ENCODE measurements around the gene CDCA3.

The CDCA3 gene

GRCh38 chr12:6828781-6829535, 22.1 kb downstream of the CDCA3 start:
- H3K27ac ChIP-seq (replicated peaks; ENCODE audit: low read length): peak overlapping the region; percentile 66
- DNase-seq (ENCODE audit: low spot score): no peak

GRCh38 chr12:6827982-6828780, 22.9 kb downstream of the CDCA3 start, which contains the start of gene P3H3:
P3H3 (plus strand) TSS chr12:6828407; CDS start chr12:6828441, 34 bp downstream.
- peak within 1 kb of the TSS; percentile 82 for H2BK12ac ChIP-seq (ENCODE audit: low read length)
- peak within 1 kb of the TSS; percentile 89 for H4K91ac ChIP-seq (ENCODE audit: low read depth, low read length, poor library complexity)
- H3K36me3 ChIP-seq (replicated peaks in 1 of 2; ENCODE audit: control insufficient read depth in 2 of 2, insufficient read depth in 2 of 2, low read length in 2 of 2): peaks cover 29 to 31% of the 10 kb centered on the region in 2 donors
- H3K4me1 ChIP-seq (ENCODE audit: control insufficient read depth in 2 of 2, insufficient read depth in 1 of 2, low read depth in 1 of 2, low read length in 2 of 2): peaks cover 16 to 22% of the 10 kb centered on the region in 2 donors
- H3K27me3 ChIP-seq (ENCODE audit: control insufficient read depth in 3 of 3, insufficient read depth in 3 of 3, low read depth in 1 of 3, low read length in 3 of 3): no peaks in the 10 kb centered on the region
- peak within 1 kb of the TSS; percentile 99 for H2AK5ac ChIP-seq (ENCODE audit: low read depth, low read length)
- H3K14ac ChIP-seq (ENCODE audit: low read length): peak within 1 kb of the TSS; percentile 99
- peaks cover 0 to 3% of the 10 kb centered on the region in 2 donors for H3K9me3 ChIP-seq (replicated peaks in 1 of 2; ENCODE audit: control insufficient read depth in 2 of 2, insufficient read depth in 1 of 2, low read depth in 1 of 2, low read length in 2 of 2)
- H3K4ac ChIP-seq (ENCODE audit: low read length): peak within 1 kb of the TSS; percentile 94
- no CpG with 5 or more reads among the region's 60 CpGs for WGBS, 2 donors (ENCODE audit: extremely low coverage in 2 of 2, insufficient read length in 2 of 2, insufficient replicate concordance in 1 of 2)
- no peak for DNase-seq (ENCODE audit: low spot score)
- peak within 1 kb of the TSS; percentile 61 for H2AFZ ChIP-seq (ENCODE audit: low read length)
- peak within 1 kb of the TSS; percentile 95 for H3K18ac ChIP-seq (ENCODE audit: low read length)
- peak within 1 kb of the TSS; percentile 77 for H3K4me2 ChIP-seq (ENCODE audit: insufficient read depth, low read length, poor library complexity, severe bottlenecking)
- peak within 1 kb of the TSS; percentile 87 to 99 for H3K4me3 ChIP-seq (ENCODE audit: low read length in 2 of 2)
- H2BK120ac ChIP-seq (ENCODE audit: low read depth, low read length): peak within 1 kb of the TSS; percentile 89
- peak within 1 kb of the TSS; percentile 98 for H3K9ac ChIP-seq (ENCODE audit: low read depth, low read length, poor library complexity)
- peak within 1 kb of the TSS; percentile 91 for H3K27ac ChIP-seq (replicated peaks; ENCODE audit: low read length)
- H2BK15ac ChIP-seq (ENCODE audit: low read length): peak within 1 kb of the TSS; percentile 82
- H4K8ac ChIP-seq (ENCODE audit: low read depth, low read length): peak within 1 kb of the TSS; percentile 48
- H3K79me1 ChIP-seq (ENCODE audit: low read depth, low read length): peaks cover 36% of the 10 kb centered on the region
- H2BK5ac ChIP-seq (ENCODE audit: low read length): peak within 1 kb of the TSS; percentile 83
- H3K23ac ChIP-seq (ENCODE audit: low read depth, low read length, poor library complexity): peak within 1 kb of the TSS; percentile 98

More at GRCh38 chr12:6828781-6829535, 22.1 kb downstream of the CDCA3 start:
- peak overlapping the region; percentile 48 for H4K8ac ChIP-seq (ENCODE audit: low read depth, low read length)
- peak overlapping the region; percentile 89 for H2BK120ac ChIP-seq (ENCODE audit: low read depth, low read length)
- peak overlapping the region; percentile 83 for H2BK5ac ChIP-seq (ENCODE audit: low read length)
- peaks cover 0 to 1% of the 10 kb centered on the region in 2 donors for H3K9me3 ChIP-seq (replicated peaks in 1 of 2; ENCODE audit: control insufficient read depth in 2 of 2, insufficient read depth in 1 of 2, low read depth in 1 of 2, low read length in 2 of 2)
- peak overlapping the region; percentile 61 for H2AFZ ChIP-seq (ENCODE audit: low read length)
- peak overlapping the region; percentile 85 for H3K14ac ChIP-seq (ENCODE audit: low read length)
- H2BK12ac ChIP-seq (ENCODE audit: low read length): peak overlapping the region; percentile 82
- H3K27me3 ChIP-seq (ENCODE audit: control insufficient read depth in 3 of 3, insufficient read depth in 3 of 3, low read depth in 1 of 3, low read length in 3 of 3): no peaks in the 10 kb centered on the region
- peak overlapping the region; percentile 94 for H3K4ac ChIP-seq (ENCODE audit: low read length)
- H3K4me1 ChIP-seq (ENCODE audit: control insufficient read depth in 2 of 2, insufficient read depth in 1 of 2, low read depth in 1 of 2, low read length in 2 of 2): peaks cover 16 to 17% of the 10 kb centered on the region in 2 donors
- H2BK15ac ChIP-seq (ENCODE audit: low read length): peak overlapping the region; percentile 45
- H3K4me2 ChIP-seq (ENCODE audit: insufficient read depth, low read length, poor library complexity, severe bottlenecking): peak overlapping the region; percentile 77
- H3K18ac ChIP-seq (ENCODE audit: low read length): peak overlapping the region; percentile 95
- peak overlapping the region; percentile 89 for H4K91ac ChIP-seq (ENCODE audit: low read depth, low read length, poor library complexity)
- H2AK5ac ChIP-seq (ENCODE audit: low read depth, low read length): peak overlapping the region; percentile 99
- H3K4me3 ChIP-seq (ENCODE audit: low read length in 2 of 2): peak overlapping the region; percentile 87 to 99
- peaks cover 35% of the 10 kb centered on the region for H3K79me1 ChIP-seq (ENCODE audit: low read depth, low read length)
- WGBS, 2 donors (ENCODE audit: extremely low coverage in 2 of 2, insufficient read length in 2 of 2, insufficient replicate concordance in 1 of 2): no CpG with 5 or more reads among the region's 71 CpGs
- H3K36me3 ChIP-seq (replicated peaks in 1 of 2; ENCODE audit: control insufficient read depth in 2 of 2, insufficient read depth in 2 of 2, low read length in 2 of 2): peaks cover 35 to 39% of the 10 kb centered on the region in 2 donors
- peak overlapping the region; percentile 98 for H3K23ac ChIP-seq (ENCODE audit: low read depth, low read length, poor library complexity)
- H3K9ac ChIP-seq (ENCODE audit: low read depth, low read length, poor library complexity): peak overlapping the region; percentile 98

GRCh38 chr12:6827437-6827911, 23.6 kb downstream of the CDCA3 start:
- peak; percentile 83 for DNase-seq (ENCODE audit: low spot score)
- peak overlapping the region; percentile 82 for H2BK15ac ChIP-seq (ENCODE audit: low read length)
- H3K4me1 ChIP-seq (ENCODE audit: control insufficient read depth in 2 of 2, insufficient read depth in 1 of 2, low read depth in 1 of 2, low read length in 2 of 2): peaks cover 16 to 28% of the 10 kb centered on the region in 2 donors
- H2BK12ac ChIP-seq (ENCODE audit: low read length): peak overlapping the region; percentile 75
- peak overlapping the region in 1 of 2 donors; percentile 25 for H3K4me3 ChIP-seq (ENCODE audit: low read length in 2 of 2)
- peaks cover 29% of the 10 kb centered on the region in 2 donors for H3K36me3 ChIP-seq (replicated peaks in 1 of 2; ENCODE audit: control insufficient read depth in 2 of 2, insufficient read depth in 2 of 2, low read length in 2 of 2)
- H3K18ac ChIP-seq (ENCODE audit: low read length): peak overlapping the region; percentile 63
- H3K9ac ChIP-seq (ENCODE audit: low read depth, low read length, poor library complexity): no peak overlapping the region
- H3K23ac ChIP-seq (ENCODE audit: low read depth, low read length, poor library complexity): no peak overlapping the region
- peaks cover 0 to 3% of the 10 kb centered on the region in 2 donors for H3K9me3 ChIP-seq (replicated peaks in 1 of 2; ENCODE audit: control insufficient read depth in 2 of 2, insufficient read depth in 1 of 2, low read depth in 1 of 2, low read length in 2 of 2)
- H3K14ac ChIP-seq (ENCODE audit: low read length): no peak overlapping the region
- H3K79me1 ChIP-seq (ENCODE audit: low read depth, low read length): peaks cover 36% of the 10 kb centered on the region
- peak overlapping the region; percentile 71 for H3K4ac ChIP-seq (ENCODE audit: low read length)
- H2AFZ ChIP-seq (ENCODE audit: low read length): peak overlapping the region; percentile 60
- no peak overlapping the region for H4K8ac ChIP-seq (ENCODE audit: low read depth, low read length)
- H2BK5ac ChIP-seq (ENCODE audit: low read length): no peak overlapping the region
- H4K91ac ChIP-seq (ENCODE audit: low read depth, low read length, poor library complexity): no peak overlapping the region
- H2AK5ac ChIP-seq (ENCODE audit: low read depth, low read length): peak overlapping the region; percentile 96
- no peaks in the 10 kb centered on the region for H3K27me3 ChIP-seq (ENCODE audit: control insufficient read depth in 3 of 3, insufficient read depth in 3 of 3, low read depth in 1 of 3, low read length in 3 of 3)
- no CpG with 5 or more reads among the region's 8 CpGs for WGBS, 2 donors (ENCODE audit: extremely low coverage in 2 of 2, insufficient read length in 2 of 2, insufficient replicate concordance in 1 of 2)
- H3K4me2 ChIP-seq (ENCODE audit: insufficient read depth, low read length, poor library complexity, severe bottlenecking): peak overlapping the region; percentile 38
- H2BK120ac ChIP-seq (ENCODE audit: low read depth, low read length): no peak overlapping the region
- H3K27ac ChIP-seq (replicated peaks; ENCODE audit: low read length): peak overlapping the region; percentile 83

All from neuronal stem cell (in vitro differentiated cells).